GM21825 (cell line): ENCODE measurements around the gene EDEM3.
"Not testable (repeated sequence)": the region's sequence is repeated elsewhere in the genome, so short reads cannot be mapped to it uniquely, and the experiment has no call there.

Source experiments
- ATAC-seq: cut with Tn5 transposase; IDR thresholded peaks from one replicate; pipeline ENCODE4 v1.9.1; 2021; ENCODE audit warnings: mild to moderate bottlenecking, moderate library complexity; ENCODE audit not compliant: unreplicated experiment

The EDEM3 gene

DNA sequence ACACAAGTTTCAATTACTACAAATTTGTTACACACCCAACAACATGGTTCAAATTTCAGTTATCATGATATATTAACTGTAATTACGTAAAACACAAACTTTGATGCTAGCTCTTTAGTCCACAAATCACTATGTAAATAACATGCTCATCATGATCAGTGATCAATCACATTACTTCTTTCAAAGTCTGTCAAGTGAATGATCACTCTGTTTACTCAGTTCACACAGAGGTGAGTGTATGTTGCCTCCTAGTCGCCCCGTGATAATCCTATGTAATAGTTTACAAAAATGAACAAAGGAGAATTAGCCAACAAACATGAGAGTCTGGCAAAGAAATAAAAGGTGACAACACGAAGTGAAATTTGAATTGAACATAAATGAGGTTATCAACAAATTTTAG lies 14.3 kb downstream of the EDEM3 start:
- no peak for ATAC-seq

DNA sequence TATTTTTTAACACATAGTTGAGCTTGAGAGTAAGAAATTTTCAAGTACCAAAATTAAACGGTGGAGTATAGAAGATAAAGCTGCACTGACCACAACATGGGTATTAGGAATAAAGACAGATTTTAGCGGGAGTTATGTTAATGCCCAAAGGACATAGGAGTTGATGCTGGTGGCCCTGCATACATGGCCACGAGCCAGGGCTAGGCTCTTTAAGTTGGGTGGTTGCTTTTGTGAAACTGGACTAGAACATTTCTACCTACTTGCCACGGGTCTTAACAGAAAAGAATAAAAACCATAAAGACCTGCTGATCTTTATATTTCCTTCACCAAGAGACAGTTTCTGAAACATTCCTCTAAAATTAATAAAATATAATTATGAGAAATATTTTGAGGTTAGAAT lies 14.9 kb downstream of the EDEM3 start:
- ATAC-seq = no peak

DNA sequence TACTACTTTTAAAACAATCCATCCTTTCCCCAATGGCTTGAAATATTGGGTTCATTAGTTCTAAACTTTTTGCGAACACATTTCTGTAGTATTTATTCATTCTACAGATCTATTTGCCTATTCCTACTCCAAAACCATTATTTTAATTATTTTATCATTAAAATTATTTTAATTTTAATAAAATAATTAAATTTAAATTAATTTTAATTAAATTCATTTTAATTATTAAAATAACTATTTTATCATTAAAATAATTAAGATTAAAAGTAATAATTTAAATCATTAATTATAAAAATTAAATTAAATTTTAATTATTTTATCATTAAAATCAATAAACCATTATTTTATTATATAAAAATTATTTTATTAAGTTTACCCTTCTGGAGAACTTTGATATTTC lies 15.6 kb downstream of the EDEM3 start:
- ATAC-seq = no peak

DNA sequence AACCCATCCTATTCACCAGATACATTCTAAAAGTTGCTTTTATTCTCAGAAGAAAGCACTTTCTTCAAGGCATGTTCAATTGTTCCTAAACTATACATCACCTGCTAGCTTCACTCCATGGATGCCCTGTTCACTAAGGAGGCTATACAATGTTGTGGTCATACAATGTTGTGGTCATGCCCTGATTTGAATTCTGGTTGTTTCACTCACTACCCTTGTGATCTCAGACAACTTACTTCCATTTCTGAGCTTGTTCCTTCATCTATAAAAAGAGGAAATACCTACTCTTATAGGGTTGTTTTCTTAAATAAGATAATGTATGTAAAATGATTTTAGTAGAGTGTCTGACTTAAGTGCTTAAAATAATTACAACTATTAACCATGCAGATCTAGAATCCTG lies 19.7 kb downstream of the EDEM3 start:
- ATAC-seq = peak; percentile 63

DNA sequence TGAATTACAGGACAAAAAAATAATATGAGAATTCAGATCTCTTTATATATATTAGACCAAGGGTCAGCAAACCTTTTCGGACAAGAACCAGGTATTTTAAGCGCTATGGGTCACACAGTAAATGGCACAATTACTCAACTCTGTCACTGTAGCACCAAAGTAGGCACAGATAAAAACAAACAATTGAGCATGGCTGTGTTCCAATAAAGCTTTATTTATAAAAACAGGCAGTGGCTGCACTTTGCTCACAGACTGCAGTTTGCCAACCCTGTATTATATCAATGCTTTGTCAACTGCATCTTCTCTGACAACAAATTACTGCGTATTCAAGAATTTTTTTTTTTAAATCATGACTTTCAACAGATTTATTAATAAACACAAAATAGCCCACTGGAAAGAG lies 29.8 kb downstream of the EDEM3 start:
- no peak for ATAC-seq

DNA sequence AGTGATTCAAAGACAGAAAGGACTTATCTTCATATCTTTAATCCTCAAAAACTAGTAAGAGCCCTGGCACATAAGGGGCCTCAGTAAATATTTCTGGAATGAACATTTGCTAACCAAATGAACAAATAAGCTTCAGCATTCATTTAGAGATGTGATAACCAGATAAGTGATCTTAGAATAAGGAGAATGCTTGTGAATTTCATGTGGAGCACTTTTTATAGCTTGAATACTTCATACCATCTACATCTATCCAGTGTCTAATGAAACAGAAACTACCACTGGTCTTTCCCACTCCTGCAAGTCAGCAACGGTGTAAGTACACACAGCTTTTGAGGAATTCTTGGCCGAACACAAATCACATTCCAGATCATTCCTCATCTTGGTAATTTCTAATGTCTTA lies 38.5 kb downstream of the EDEM3 start:
- no peak for ATAC-seq

DNA sequence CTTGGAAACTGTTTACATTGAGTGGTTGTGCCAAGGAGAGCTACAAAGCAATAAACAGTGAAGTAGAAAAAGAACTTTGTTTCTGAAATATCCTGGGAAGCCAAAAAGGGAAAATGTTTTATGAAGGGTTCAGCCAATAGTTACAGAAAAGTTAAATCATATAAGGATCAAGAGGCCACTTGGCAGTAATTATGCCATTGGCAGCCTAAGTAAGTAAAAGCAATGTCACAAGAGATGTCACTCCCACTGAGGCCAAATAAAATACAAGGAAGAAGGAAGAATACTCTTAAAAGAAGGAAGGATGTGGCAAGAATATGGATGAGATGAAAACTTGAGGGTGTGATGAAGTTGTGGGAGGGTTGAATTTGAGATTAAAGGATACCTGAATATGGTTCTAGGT lies 45.2 kb downstream of the EDEM3 start:
- ATAC-seq = no peak

DNA sequence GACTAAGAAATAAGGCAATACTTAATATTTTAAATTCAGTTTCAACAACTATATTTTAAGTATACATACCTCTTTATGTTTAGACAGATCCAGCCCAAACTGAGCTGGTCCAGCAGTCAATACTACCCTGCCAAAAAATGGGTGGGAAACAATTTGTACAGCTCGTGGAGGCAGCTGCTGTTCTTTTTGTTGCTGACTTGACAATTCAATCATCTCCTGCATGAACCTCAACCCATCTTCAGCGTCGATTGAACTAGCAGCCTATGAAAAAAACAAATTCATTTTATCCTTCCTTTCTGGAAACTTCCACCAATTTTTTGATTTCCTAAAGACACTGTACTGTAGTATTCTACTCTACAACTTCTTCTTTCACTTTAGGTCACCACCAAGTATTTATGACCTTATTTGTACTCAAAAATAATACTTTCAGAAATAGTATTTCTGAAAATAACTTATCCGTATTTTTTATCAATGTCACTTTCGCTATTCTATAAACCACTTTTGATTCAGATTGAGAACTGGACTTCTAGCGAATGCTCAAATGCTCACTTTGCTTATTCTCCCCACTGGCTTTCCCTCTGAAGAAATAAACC lies 46.5 kb downstream of the EDEM3 start:
- ATAC-seq = no peak

DNA sequence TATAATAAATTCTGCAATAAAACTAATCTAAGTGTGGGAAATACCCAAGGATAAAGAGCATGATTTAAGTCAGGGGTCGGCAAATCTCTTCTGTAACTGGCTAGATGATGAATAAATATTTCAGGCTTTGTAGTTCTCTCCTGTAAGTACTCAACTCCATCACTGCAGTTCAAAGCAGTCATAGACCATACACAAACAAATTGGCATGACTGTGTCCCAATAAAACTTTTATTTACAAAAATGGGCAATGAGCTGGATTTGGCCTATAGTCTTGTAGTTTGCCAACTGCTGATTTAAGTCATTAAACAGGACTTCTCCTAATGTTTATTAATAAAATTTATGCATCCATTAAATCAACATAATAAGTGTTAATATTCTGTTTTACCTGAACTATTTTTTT lies 49.4 kb downstream of the EDEM3 start:
- ATAC-seq = no peak

DNA sequence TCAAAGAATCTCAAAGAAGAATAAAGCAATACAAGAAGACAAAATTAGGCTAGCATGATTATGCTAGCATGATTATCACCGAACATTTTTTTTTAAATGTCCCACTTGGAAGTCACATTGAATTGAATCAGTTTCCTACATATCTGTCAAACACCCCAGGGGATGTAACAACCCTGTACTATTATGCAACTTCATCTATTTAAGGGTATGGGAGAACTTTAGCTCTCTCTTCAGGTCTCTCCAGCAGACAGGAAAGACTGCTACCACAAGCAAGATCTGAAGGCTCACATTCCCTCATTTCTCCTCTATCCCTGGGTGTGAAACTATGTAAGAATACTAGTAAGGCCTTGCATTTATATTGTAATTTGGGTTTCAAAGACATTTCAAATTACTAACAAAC lies 52.8 kb downstream of the EDEM3 start:
- no peak for ATAC-seq

DNA sequence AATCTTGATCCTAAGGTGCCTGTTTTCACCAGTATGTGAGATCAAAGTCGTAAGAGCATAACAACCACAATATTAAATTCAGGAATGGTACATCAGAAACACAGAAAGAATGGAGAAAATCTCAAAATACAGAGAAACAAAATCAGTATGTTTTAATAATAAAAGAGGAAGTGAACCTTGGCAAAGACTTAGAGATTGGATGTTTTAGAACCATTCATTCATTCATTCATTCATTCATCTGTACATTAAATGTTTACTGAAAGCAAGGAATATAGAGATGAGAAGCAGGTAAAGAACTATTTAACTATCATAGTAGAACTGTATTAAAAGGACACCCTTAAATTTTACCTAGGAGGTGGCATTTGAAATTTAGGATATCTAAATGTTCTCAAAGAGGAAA lies 55.7 kb downstream of the EDEM3 start:
- no peak for ATAC-seq

DNA sequence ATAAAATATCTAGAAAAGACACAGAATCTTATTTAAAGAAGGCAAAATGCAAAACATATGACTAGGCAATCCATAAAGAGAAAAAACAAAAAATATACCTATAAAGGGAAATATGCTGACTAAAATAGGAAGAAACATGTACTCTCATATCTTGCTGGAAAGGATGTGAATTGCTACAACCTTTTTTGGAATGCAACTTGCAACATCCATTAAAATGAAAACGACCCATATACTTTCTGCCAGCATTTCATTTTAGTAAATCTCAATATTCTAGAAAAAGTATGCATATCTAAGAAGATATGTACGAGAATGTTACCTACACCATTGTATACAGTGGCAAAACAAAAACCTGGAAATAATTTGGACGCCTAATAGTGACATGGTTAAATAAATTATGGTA lies 56.6 kb downstream of the EDEM3 start:
- ATAC-seq = no peak

DNA sequence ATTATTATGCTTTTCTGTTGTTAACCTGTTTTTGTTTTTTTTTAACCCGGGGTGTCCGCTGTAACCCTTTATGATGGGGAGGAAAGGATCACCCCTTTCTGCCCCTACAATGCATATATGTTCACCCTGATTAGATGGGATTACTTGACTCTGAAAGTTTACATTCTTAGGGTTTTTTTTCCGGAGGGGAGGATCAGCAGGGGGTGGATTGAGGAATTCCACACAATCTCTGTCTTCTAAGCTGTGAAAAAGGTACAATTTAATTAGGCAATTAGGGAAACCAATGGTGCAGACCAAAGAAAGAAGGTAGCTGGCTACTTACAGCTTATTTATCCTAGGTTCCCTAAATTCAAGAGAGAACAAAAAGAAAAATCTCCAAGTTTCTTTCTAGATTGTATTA lies 58.3 kb downstream of the EDEM3 start:
- no peak for ATAC-seq

DNA sequence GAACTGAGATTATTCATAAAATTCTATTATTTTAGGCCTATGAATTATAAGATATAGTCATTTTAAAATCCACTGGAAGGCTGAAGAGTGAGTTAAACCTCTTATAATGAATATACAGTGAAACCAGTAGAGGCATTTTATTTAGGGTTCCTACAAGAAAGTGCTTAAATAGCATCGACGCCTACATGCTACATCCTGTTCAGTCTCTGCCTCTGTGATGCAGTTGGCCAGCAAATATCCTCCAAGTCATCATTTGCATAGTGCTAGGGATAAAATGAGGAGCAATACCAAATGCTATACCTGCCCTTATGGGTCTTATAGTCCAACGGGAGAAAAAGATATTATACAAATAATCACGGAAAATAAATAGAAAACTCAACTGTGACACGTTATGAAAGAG lies 59.6 kb downstream of the EDEM3 start:
- no peak for ATAC-seq

DNA sequence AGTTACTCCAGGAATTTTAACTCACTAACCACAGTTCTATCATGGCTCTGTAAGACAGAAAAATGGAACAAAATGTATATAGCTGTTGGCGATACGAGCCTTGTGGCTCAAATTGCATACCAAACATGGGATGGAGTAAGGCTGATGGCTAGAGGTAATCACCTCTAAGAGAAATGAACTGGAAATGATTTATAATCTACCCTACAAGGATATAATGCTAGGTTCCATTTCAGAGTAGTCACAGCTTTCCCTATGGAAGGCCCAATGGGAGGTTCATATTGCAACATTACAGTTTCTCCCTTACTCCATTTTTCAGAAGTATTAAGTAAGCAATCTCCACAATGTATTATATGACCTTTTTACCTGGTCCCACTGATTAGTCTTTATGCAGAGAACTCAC lies 61.6 kb downstream of the EDEM3 start:
- ATAC-seq = no peak

DNA sequence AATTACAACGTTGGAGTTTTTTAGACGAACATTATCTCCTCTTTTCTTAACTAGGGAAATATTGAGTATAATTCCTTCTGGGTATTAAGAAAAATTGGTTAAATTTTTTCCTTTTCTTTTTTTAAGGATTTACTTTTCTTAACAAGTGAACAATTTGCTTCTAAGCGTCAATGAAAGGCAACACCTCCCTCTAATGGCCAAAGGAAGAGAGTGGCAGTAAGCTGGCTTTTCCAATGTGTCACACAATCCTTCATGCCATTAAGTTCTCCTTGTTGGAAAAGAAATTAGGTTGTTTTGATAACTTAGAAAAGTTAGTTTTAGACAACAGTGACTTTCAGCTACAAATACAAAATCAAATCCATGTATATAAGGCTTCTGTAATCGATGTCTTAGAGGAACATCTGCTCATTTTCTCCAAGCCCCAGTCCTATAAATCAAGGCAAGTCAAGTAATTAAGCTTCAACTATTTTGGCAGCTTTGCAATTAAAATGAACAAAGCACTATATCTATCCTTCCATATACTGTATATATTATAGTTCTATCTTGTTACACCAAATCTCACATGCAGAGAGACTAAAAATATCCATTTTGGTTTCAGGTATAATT lies 62.8 kb downstream of the EDEM3 start:
- ATAC-seq = no peak

DNA sequence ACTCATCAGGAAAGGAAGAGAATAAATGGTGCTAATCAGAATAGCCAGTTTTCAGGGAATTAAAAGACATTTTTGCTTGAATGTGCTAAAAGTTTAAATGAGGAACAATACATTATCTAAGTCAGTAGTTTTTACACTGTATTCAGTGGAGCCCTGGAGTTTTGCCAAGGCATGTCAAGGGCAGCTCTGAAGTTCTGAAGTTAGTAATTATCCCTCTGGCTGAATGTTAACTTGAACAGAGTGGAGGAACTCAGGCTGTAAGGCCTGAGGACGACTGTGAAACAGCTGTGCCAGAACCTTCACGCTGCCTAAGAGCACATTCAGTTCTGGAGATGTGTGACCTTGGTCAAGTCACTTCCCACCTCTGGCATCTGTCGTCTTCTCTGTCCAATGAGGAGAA lies 68.1 kb downstream of the EDEM3 start:
- no peak for ATAC-seq

DNA sequence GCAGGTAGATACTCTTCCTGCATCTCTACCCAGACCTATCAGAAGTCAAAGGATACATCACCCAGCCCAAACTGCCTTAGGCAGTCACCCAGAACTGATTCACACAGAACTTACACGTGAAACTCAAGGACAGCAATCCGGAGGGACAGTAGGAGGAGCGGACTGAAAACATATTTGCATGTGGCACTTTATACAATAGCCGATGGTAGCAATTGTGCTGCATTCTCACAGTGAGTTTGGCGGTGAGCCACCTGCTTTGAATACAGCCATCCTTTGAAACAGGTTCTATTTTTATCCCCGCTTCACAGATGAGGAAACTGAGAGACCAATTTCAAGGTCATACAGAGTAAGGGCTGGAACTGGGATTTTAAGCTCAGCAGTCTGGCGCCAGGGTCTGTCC lies 69.5 kb downstream of the EDEM3 start:
- no peak for ATAC-seq

DNA sequence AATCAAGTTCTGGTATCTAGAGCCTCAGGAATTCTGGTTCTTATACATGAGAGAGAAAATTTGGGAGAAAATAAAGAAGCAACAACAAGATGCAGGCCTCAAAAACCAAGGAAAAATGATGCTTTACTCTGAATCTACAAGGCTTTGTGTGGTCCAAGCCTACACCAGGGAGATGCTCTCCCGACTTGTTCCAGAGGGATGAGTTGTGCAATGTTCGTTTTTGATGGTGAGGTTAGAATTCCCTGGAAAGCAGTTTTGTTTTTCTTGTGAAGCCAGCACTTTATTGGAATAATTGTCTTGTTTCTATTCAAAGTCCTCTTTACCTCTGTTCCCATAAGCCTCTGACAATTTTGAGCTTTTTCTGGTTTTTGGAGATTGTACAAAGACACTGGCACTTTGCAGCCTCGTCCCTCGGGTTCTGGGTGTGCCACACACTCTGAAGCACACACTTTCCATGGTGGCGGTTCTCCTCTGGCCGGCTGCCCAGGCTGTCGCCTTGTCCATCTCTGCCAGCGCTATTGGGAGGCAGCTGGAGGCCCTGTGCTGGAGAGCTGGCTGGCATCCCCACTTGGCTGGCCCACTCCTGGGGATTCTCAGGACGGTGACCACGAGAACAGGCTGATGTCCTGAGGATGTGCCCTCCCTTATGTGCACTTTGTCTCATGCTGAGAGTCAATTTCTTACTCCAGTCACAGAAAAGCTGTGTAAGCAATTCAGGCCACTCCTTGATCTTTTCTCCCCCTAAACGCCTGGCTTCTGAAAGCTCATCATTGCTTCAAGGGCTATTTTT lies 70.2 kb downstream of the EDEM3 start:
- no peak for ATAC-seq

DNA sequence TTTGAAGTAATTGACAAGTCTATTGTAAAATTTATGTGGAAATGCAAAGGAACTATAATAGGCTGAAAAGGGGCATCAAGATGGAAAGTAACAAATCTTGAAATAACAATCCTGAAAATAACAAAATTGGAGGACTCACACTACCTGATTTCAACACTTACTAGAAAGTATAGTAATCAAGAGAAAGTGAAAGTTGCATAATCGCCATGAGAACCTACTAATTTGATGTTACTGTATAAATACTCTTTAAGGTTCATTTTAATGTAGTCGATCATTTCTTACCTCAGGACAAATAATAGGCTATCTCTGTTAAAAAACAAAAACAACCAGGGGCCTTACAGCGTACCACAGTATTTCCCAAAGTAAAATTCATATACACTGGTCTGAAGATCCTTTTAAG lies 71.7 kb downstream of the EDEM3 start:
- ATAC-seq = no peak

DNA sequence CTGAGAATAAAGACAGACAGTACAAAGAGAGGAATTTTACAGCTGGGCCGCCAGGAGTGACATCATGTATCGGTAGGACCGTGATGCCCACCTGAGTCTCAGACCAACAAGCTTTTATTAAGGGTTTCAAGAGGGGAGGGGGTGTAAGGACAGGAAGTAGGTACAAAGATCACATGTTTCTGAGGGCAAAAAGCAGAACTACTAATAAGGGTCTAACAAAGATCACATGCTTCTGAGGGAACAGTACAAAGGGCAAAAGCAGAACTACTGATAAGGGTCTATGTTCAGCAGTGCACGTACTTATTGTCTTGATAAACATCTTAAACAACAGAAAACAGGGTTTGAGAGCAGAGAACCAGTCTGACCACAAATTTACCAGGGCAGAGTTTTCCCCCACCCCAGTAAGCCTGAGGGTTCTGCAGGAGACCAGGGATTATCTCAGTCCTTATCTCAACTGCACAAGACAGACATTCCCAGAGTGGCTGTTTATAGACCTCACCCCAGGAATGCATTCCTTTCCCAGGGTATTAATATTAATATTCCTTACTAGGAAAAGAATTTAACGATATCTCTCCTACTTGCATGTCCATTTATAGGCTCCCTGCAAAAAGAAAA lies 73.9 kb downstream of the EDEM3 start:
- ATAC-seq = not testable (repeated sequence)

DNA sequence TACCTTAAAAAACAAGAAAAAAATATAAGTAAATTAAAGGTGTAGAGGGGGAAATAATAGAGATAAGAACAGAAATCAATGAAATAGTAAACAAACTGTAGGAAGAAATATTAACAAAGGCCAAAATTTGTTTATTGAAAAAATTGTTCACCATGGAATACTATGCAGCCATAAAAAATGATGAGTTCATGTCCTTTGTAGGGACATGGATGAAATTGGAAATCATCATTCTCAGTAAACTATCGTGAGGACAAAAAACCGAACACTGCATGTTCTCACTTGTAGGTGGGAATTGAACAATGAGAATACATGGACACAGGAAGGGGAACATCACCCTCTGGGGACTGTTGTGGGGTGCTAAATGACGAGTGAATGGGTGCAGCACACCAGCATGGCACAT lies 75.2 kb downstream of the EDEM3 start:
- not testable (repeated sequence) for ATAC-seq
